GM12878 (cell line): Measurements from ENCODE around the gene NDUFA5. TPM values are rescaled to one million over a fixed set of nuclear protein-coding genes. Genes with fewer than 3 reads are reported as not detected.

Experiments used
- ATAC-seq: fragments of 200-7000 bp; cut with Tn5 transposase; 3 replicates; pipeline ENCODE4 v1.9.1; 2020; ENCODE audit warnings: mild to moderate bottlenecking, moderate library complexity
- BruUV-seq: library from RNA; stranded (reverse); fragments of 400-500 nt; replicated peaks from 2 replicates; lab custom pipeline; 2021; lab: Mats Ljungman, UMichigan
- CTCF ChIA-PET: fragments of 300-600 bp; sonication (Branson Sonifier 250); formaldehyde crosslinking; extraction: SDS; loops from one replicate; lab custom pipeline; 2021; ENCODE audit warnings: inconsistent platforms; lab: Yijun Ruan, JAX
- POLR2A ChIA-PET: fragments of 350-600 bp; formaldehyde crosslinking; extraction: SDS; loops from one replicate; lab custom pipeline; 2021; ENCODE audit warnings: inconsistent platforms; lab: Charles Lee
- RAD21 ChIA-PET: fragments of 300-600 bp; sonication (Branson Sonifier 250); formaldehyde crosslinking; loops from one replicate; lab custom pipeline; 2023; ENCODE audit warnings: antibody characterized with exemption; ENCODE audit not compliant: unreplicated experiment; lab: Charles Lee
- SMC1A ChIA-PET: fragments of 300-600 bp; sonication (Branson Sonifier 250); formaldehyde crosslinking; loops from one replicate; lab custom pipeline; 2023; ENCODE audit not compliant: unreplicated experiment, uncharacterized antibody; lab: Charles Lee
- DNase-seq: peaks from one replicate; pipeline ENCODE4 v3.0.0-alpha.2; 2011; ENCODE audit warnings: low read depth, low spot score
- FAIRE-seq: peaks from 3 replicates; lab custom pipeline; 2011; peaks lifted over from hg19 to GRCh38; lab: Jason Lieb, UNC
- H2AFZ ChIP-seq: 2 replicates; pipeline ENCODE4 v1.6.0; 2011; ENCODE audit warnings: low read depth, low read length, control low read depth; ENCODE audit not compliant: control insufficient read depth
- H3K27ac ChIP-seq: 2 replicates; pipeline ENCODE4 v1.5.1; 2011; ENCODE audit warnings: control low read depth; ENCODE audit not compliant: control insufficient read depth, insufficient read depth
- H3K27me3 ChIP-seq, 2 experiments: replicated peaks in 1 of 2; 2 replicates each; pipeline versions ENCODE4 v1.6.0 to v1.6.1; 2011; ENCODE audit warnings: low read length in 1 of 2; ENCODE audit not compliant: control insufficient read depth in 2 of 2, insufficient read depth in 2 of 2
- H3K36me3 ChIP-seq, 2 experiments: 2 replicates each; pipeline ENCODE4 v1.5.1; 2011; ENCODE audit warnings: low read length in 1 of 2; ENCODE audit not compliant: control insufficient read depth in 2 of 2, insufficient read depth in 2 of 2
- H3K4me1 ChIP-seq: 2 replicates; pipeline ENCODE4 v1.6.1; 2011; ENCODE audit warnings: mild to moderate bottlenecking, low read length, moderate library complexity, mixed read lengths; ENCODE audit not compliant: control insufficient read depth, insufficient read depth
- H3K4me2 ChIP-seq: 2 replicates; pipeline ENCODE4 v1.6.0; 2011; ENCODE audit warnings: control low read depth; ENCODE audit not compliant: control insufficient read depth, insufficient read depth
- H3K4me3 ChIP-seq: fragments of 200-600 bp; sonication (generic); 2 replicates; pipeline ENCODE4 v1.5.1; 2016
- H3K79me2 ChIP-seq: 2 replicates; pipeline ENCODE4 v1.6.0; 2011; ENCODE audit warnings: low read length; ENCODE audit not compliant: control insufficient read depth, insufficient read depth
- H3K9ac ChIP-seq: 2 replicates; pipeline ENCODE4 v1.8.0; 2011; ENCODE audit warnings: low read length, control low read depth, mixed read lengths; ENCODE audit not compliant: control insufficient read depth, insufficient read depth
- H3K9me3 ChIP-seq: replicated peaks from 3 replicates; pipeline ENCODE4 v1.5.1; 2011; ENCODE audit warnings: mild to moderate bottlenecking, low read length; ENCODE audit not compliant: control insufficient read depth, insufficient read depth
- H4K20me1 ChIP-seq: 2 replicates; pipeline ENCODE4 v1.6.0; 2011; ENCODE audit not compliant: control insufficient read depth, insufficient read depth
- KDM1A ChIP-seq: fragments of 200-600 bp; sonication (generic); IDR thresholded peaks from 2 replicates; pipeline ENCODE4 v1.6.1; 2016; ENCODE audit warnings: borderline replicate concordance
- MTA2 ChIP-seq: fragments of 450-650 bp; IDR thresholded peaks from 2 replicates; pipeline ENCODE4 v1.6.1; 2016; ENCODE audit warnings: low read depth, mild to moderate bottlenecking, moderate library complexity
- PAX5 ChIP-seq: IDR thresholded peaks from 2 replicates; pipeline ENCODE4 v1.6.1; 2011; ENCODE audit warnings: low read depth, low read length, borderline replicate concordance
- POLR2A ChIP-seq: IDR thresholded peaks from 2 replicates; pipeline ENCODE4 v1.6.1; 2011; ENCODE audit warnings: low read depth, mild to moderate bottlenecking, low read length
- WGBS: methylation state at CpG from one replicate; pipeline ENCODE4 v1.1.6; 2016; ENCODE audit warnings: low lambda C conversion rate; ENCODE audit not compliant: insufficient replicate concordance, insufficient coverage; ENCODE audit errors: missing lambda C conversion rate; 5-methylcytosine and 5-hydroxymethylcytosine counted together
- in situ Hi-C: fragments of 300-500 bp; cut with MboI; formaldehyde crosslinking; loops from 9 replicates; pipeline ENCODE4 v1.14.3; 2018; ENCODE audit warnings: mixed read lengths
- intact Hi-C: fragments of 100-400 bp; cut with micrococcal nuclease; formaldehyde crosslinking; loops from one replicate; pipeline ENCODE4 v1.14.2; 2022; ENCODE audit not compliant: unreplicated experiment
- polyA plus RNA-seq, 11 experiments: library from polyadenylated mRNA; depleted of rRNA in 4 of 11; unstranded in 6 of 11; stranded (reverse) in 5 of 11; fragments of >200 nt; fragmentation: Nextera tagmentation in 4 of 11; fragmentation: Illumina TruSeq in 1 of 11; extraction: Ambion mirVana in 4 of 11; extraction: Trizol in 1 of 11; gene quantifications; 1 replicate in 1 of 11; 2 replicates in 10 of 11; pipeline versions ENCODE4 v1.2.1 to v1.2.3, GENCODE V29; 2011 to 2016; ENCODE audit warnings: inconsistent platforms in 2 of 11, missing spikeins in 2 of 11, low read depth in 1 of 11
- total RNA-seq, 4 experiments: library from RNA; depleted of rRNA in 3 of 4; stranded (reverse); fragments of >200 nt in 3 of 4; fragmentation: Illumina TruSeq in 1 of 4; extraction: Trizol in 1 of 4; gene quantifications; 2 replicates each; pipeline versions ENCODE4 v1.2.1 to v1.2.3, GENCODE V29; 2013 to 2021
- TF ChIP-seq, protein P1 (sequence below): fragments of 450-650 bp; IDR thresholded peaks from 2 replicates; pipeline ENCODE4 v1.6.1; 2014; ENCODE audit warnings: mild to moderate bottlenecking
- TF ChIP-seq, protein P2 (sequence below): fragments of 450-650 bp; formaldehyde crosslinking; IDR thresholded peaks from 2 replicates; pipeline ENCODE4 v1.5.0; 2022; ENCODE audit warnings: mild to moderate bottlenecking, missing genetic modification characterization

Gene NDUFA5
- total and polyA plus RNA-seq, 10 of the 15 experiments (the other 5 are each of a cell fraction or from before 2014, with no cell fraction given): 51.0 to 209 (median 86.9) TPM

DNA sequence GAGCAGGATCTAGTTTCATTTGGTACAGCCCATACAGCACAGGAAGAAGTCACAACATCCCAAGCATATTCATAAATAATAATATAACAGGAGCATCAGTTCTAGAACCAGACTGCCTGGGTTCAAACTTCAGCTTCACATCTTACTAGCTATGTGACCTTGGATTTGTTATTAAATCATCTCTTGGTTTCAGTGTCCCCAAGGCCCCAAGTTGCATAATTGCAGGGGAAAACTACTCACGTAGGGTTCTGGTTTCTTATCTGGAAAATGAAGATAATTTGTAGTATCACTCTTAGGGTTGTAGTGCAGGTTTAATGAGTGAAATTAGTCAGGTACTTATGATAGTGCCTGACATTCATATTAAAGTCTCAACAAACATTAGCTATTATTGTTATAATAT lies 17.7 kb downstream of the NDUFA5 start:
- no peak for TF ChIP-seq POLR2A
- TF ChIP-seq, protein P1, sequence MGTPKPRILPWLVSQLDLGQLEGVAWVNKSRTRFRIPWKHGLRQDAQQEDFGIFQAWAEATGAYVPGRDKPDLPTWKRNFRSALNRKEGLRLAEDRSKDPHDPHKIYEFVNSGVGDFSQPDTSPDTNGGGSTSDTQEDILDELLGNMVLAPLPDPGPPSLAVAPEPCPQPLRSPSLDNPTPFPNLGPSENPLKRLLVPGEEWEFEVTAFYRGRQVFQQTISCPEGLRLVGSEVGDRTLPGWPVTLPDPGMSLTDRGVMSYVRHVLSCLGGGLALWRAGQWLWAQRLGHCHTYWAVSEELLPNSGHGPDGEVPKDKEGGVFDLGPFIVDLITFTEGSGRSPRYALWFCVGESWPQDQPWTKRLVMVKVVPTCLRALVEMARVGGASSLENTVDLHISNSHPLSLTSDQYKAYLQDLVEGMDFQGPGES: no peak
- TF ChIP-seq, protein P2, sequence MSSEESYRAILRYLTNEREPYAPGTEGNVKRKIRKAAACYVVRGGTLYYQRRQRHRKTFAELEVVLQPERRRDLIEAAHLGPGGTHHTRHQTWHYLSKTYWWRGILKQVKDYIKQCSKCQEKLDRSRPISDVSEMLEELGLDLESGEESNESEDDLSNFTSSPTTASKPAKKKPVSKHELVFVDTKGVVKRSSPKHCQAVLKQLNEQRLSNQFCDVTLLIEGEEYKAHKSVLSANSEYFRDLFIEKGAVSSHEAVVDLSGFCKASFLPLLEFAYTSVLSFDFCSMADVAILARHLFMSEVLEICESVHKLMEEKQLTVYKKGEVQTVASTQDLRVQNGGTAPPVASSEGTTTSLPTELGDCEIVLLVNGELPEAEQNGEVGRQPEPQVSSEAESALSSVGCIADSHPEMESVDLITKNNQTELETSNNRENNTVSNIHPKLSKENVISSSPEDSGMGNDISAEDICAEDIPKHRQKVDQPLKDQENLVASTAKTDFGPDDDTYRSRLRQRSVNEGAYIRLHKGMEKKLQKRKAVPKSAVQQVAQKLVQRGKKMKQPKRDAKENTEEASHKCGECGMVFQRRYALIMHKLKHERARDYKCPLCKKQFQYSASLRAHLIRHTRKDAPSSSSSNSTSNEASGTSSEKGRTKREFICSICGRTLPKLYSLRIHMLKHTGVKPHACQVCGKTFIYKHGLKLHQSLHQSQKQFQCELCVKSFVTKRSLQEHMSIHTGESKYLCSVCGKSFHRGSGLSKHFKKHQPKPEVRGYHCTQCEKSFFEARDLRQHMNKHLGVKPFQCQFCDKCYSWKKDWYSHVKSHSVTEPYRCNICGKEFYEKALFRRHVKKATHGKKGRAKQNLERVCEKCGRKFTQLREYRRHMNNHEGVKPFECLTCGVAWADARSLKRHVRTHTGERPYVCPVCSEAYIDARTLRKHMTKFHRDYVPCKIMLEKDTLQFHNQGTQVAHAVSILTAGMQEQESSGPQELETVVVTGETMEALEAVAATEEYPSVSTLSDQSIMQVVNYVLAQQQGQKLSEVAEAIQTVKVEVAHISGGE: no peak
- no peak for TF ChIP-seq PAX5
- no peak for TF ChIP-seq MTA2
- no peak for TF ChIP-seq KDM1A
- H3K79me2 ChIP-seq: no peaks in the 10 kb centered on the region
- H3K36me3 ChIP-seq: no peaks in the 10 kb centered on the region; a peak in 2 of 4 replicates
- H3K4me3 ChIP-seq: no peak overlapping the region
- no TSS peak for BruUV-seq
- no peaks in the 10 kb centered on the region for H3K4me1 ChIP-seq
- intact Hi-C loops (loop anchor here (5.0 kb wide), 1 partner anchor 207 kb away; the partner anchor contains the start of gene WASL), in situ Hi-C loops (no loop called here)
- WGBS: 0% methylated on average over 1 of the region's 1 CpG
- no peaks in the 10 kb centered on the region for H3K9me3 ChIP-seq
- ChIA-PET SMC1A (interaction anchor here (1.2 to 3.6 kb wide), 6 partner anchors 10 to 84 kb away, joined by 3 to 18 read pairs (median 4); partner anchors contain the start of gene NDUFA5), RAD21 (interaction anchor here (2.3 to 3.1 kb wide), 2 partner anchors 14 to 45 kb away, joined by 5 to 23 read pairs; no protein-coding TSS in a partner anchor), POLR2A (interaction anchor here (1.5 kb wide), 1 partner anchor 13 kb away, joined by 3 read pairs; no protein-coding TSS in a partner anchor), CTCF (interaction anchor here (1.1 to 4.0 kb wide), 5 partner anchors 9 to 46 kb away, joined by 3 to 44 read pairs (median 4); partner anchors contain the start of gene NDUFA5)
- ATAC-seq: peak; percentile 28
- H3K27ac ChIP-seq: no peak overlapping the region
- H3K4me2 ChIP-seq: no peak overlapping the region
- no peak for FAIRE-seq
- no peak overlapping the region for H3K9ac ChIP-seq
- H3K27me3 ChIP-seq: no peaks in the 10 kb centered on the region
- DNase-seq: no peak
- H4K20me1 ChIP-seq: no peaks in the 10 kb centered on the region
- H2AFZ ChIP-seq: no peak overlapping the region
